ENCODE data around the gene LNP1.

GRCh38 chr3:100401674-100402041, 319 bp downstream of the LNP1 start:
- TF ChIP-seq EZH2 (IDR thresholded peaks at IDR 0.05; ENCODE audit: borderline replicate concordance) (no peak), CTCF (IDR thresholded peaks at IDR 0.05; ENCODE audit: poor library complexity) (no peak), EZH2phosphoT487 (IDR thresholded peaks at IDR 0.05; ENCODE audit: low read depth, severe bottlenecking, unreplicated experiment) (no peak)

All from hepatocyte (in vitro differentiated cells).